SK-N-SH treated with all-trans-retinoic acid at 6 μM for 48 hours (cell line): ENCODE measurements around the gene DENND4C.

Source experiments
- ATAC-seq: fragments of 200-7000 bp; cut with Tn5 transposase; 3 replicates; pipeline ENCODE4 v1.9.1; 2020; ENCODE audit warnings: mild to moderate bottlenecking, moderate library complexity
- ARNTL ChIP-seq: fragments of 450-650 bp; formaldehyde crosslinking; IDR thresholded peaks from 2 replicates; pipeline ENCODE4 v1.5.0; 2020; ENCODE audit warnings: low read depth, mild to moderate bottlenecking, moderate library complexity, borderline replicate concordance
- BACH2 ChIP-seq: fragments of 250-450 bp; sonication (Bioruptor Pico); IDR thresholded peaks from 2 replicates; pipeline ENCODE4 v1.9.0; 2021; ENCODE audit warnings: mild to moderate bottlenecking, borderline replicate concordance
- CSDC2 ChIP-seq: fragments of 250-450 bp; sonication (Bioruptor Pico); IDR thresholded peaks from 2 replicates; pipeline ENCODE4 v1.5.0; 2020; ENCODE audit warnings: mild to moderate bottlenecking, moderate library complexity
- ESRRG ChIP-seq: fragments of 250-450 bp; sonication (Bioruptor Pico); IDR thresholded peaks from 2 replicates; pipeline ENCODE4 v1.6.1; 2021; ENCODE audit warnings: mild to moderate bottlenecking
- GLIS3 ChIP-seq: fragments of 250-450 bp; sonication (Bioruptor Pico); IDR thresholded peaks from 2 replicates; pipeline ENCODE4 v1.5.0; 2020; ENCODE audit warnings: mild to moderate bottlenecking, moderate library complexity
- ISL1 ChIP-seq: fragments of 250-450 bp; sonication (Bioruptor Pico); IDR thresholded peaks from 2 replicates; pipeline ENCODE4 v2.1.2; 2022; ENCODE audit warnings: mild to moderate bottlenecking, moderate library complexity
- OSR1 ChIP-seq: fragments of 250-450 bp; sonication (Bioruptor Pico); IDR thresholded peaks from 2 replicates; pipeline ENCODE4 v1.8.0; 2022; ENCODE audit warnings: moderate library complexity, mild to moderate bottlenecking, inconsistent platforms
- RARB ChIP-seq: fragments of 250-450 bp; sonication (Bioruptor Pico); IDR thresholded peaks from 2 replicates; pipeline ENCODE4 v1.8.0; 2021; ENCODE audit warnings: mild to moderate bottlenecking, moderate library complexity
- SNAI2 ChIP-seq: fragments of 250-450 bp; sonication (Bioruptor Pico); IDR thresholded peaks from 2 replicates; pipeline ENCODE4 v1.5.0; 2020; ENCODE audit warnings: mild to moderate bottlenecking, moderate library complexity
- TCF4 ChIP-seq: fragments of 250-450 bp; sonication (Bioruptor Pico); IDR thresholded peaks from 2 replicates; pipeline ENCODE4 v1.8.0; 2021; ENCODE audit warnings: mild to moderate bottlenecking, moderate library complexity, borderline replicate concordance
- TOX ChIP-seq: fragments of 250-450 bp; sonication (Bioruptor Pico); IDR thresholded peaks from 2 replicates; pipeline ENCODE4 v1.8.0; 2021; ENCODE audit warnings: mild to moderate bottlenecking, moderate library complexity, borderline replicate concordance
- ZC3H10 ChIP-seq: fragments of 250-450 bp; sonication (Bioruptor Pico); IDR thresholded peaks from 2 replicates; pipeline ENCODE4 v1.5.1; 2021; ENCODE audit warnings: mild to moderate bottlenecking, moderate library complexity
- ZFP3 ChIP-seq: fragments of 250-450 bp; sonication (Bioruptor Pico); IDR thresholded peaks from 2 replicates; pipeline ENCODE4 v1.5.0; 2020; ENCODE audit warnings: mild to moderate bottlenecking, moderate library complexity
- ZFP30 ChIP-seq: fragments of 450-650 bp; formaldehyde crosslinking; IDR thresholded peaks from 2 replicates; pipeline ENCODE4 v1.5.0; 2022; ENCODE audit warnings: mild to moderate bottlenecking, moderate library complexity
- ZNF565 ChIP-seq: fragments of 450-650 bp; formaldehyde crosslinking; conservative IDR thresholded peaks from 2 replicates; pipeline ENCODE4 v1.5.0; 2020; ENCODE audit warnings: low read depth, mild to moderate bottlenecking, moderate library complexity
- ZNF70 ChIP-seq: fragments of 450-650 bp; formaldehyde crosslinking; IDR thresholded peaks from 2 replicates; pipeline ENCODE4 v1.5.0; 2020; ENCODE audit warnings: mild to moderate bottlenecking, moderate library complexity
- ZNF8 ChIP-seq: fragments of 450-650 bp; formaldehyde crosslinking; IDR thresholded peaks from 2 replicates; pipeline ENCODE4 v1.5.0; 2020; ENCODE audit warnings: mild to moderate bottlenecking, moderate library complexity
- TF ChIP-seq, protein P1 (sequence below): fragments of 250-450 bp; sonication (Bioruptor Pico); IDR thresholded peaks from 2 replicates; pipeline ENCODE4 v1.5.1; 2021; ENCODE audit warnings: mild to moderate bottlenecking, moderate library complexity
- TF ChIP-seq, protein P2 (sequence below): fragments of 250-450 bp; sonication (Bioruptor Pico); IDR thresholded peaks from 2 replicates; pipeline ENCODE4 v1.5.0; 2020; ENCODE audit warnings: mild to moderate bottlenecking, moderate library complexity
- TF ChIP-seq, protein P3 (sequence below): fragments of 250-450 bp; sonication (Bioruptor Pico); IDR thresholded peaks from 2 replicates; pipeline ENCODE4 v1.5.1; 2020; ENCODE audit warnings: low read depth, mild to moderate bottlenecking, moderate library complexity
- TF ChIP-seq, protein P4 (sequence below): fragments of 250-450 bp; sonication (Bioruptor Pico); IDR thresholded peaks from 2 replicates; pipeline ENCODE4 v1.8.0; 2021; ENCODE audit warnings: low read depth, mild to moderate bottlenecking, moderate library complexity, borderline replicate concordance

The DENND4C gene

DNA sequence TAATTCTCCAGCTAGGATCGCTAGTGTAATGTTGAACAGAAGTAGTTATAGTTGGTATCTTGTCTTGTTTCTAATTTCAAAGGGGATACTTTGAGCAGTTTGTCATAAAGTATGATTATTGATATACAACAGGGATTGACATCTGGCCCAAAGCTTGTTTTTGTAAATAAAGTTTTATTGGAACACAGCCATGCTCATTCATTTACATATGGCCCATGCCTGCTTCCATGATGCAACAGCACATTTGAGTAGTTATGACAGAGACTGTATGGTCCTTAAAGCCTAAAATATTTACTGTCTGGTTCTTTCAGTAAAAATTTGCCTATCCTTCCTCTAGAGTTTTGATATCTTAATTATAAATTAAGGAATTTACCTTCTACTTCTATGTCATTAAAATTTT, 79.8 kb downstream of the DENND4C start (continued):
- TF ChIP-seq ZFP30 (CRISPR knock-in tag) = no peak

DNA sequence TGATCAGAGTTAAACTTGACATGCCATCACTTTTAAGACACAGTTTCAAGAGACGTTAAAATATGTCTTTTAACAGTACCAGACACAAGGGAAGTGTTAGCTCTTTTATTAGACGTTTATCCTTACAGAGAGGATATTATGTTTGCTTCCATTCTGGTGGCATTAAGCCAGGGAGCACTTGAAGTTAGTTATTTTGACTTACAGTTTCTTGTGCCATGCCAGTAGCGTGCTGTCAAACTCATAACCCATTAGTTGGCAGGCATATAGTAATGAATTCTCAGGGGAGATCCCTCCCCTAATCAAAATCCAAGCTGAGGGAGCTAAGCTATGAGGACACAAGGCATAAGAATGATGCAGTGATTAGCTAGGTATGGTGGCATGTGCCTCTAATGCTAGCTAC, 83.1 kb downstream of the DENND4C start:
- TF ChIP-seq SNAI2 (CRISPR knock-in tag) (no peak), TCF4 (CRISPR knock-in tag) (no peak), ZFP30 (CRISPR knock-in tag) (no peak), ISL1 (no peak), ZC3H10 (CRISPR knock-in tag) (no peak)
- TF ChIP-seq, protein P1, sequence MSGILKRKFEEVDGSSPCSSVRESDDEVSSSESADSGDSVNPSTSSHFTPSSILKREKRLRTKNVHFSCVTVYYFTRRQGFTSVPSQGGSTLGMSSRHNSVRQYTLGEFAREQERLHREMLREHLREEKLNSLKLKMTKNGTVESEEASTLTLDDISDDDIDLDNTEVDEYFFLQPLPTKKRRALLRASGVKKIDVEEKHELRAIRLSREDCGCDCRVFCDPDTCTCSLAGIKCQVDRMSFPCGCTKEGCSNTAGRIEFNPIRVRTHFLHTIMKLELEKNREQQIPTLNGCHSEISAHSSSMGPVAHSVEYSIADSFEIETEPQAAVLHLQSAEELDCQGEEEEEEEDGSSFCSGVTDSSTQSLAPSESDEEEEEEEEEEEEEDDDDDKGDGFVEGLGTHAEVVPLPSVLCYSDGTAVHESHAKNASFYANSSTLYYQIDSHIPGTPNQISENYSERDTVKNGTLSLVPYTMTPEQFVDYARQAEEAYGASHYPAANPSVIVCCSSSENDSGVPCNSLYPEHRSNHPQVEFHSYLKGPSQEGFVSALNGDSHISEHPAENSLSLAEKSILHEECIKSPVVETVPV (CRISPR knock-in tag) = no peak
- TF ChIP-seq, protein P2, sequence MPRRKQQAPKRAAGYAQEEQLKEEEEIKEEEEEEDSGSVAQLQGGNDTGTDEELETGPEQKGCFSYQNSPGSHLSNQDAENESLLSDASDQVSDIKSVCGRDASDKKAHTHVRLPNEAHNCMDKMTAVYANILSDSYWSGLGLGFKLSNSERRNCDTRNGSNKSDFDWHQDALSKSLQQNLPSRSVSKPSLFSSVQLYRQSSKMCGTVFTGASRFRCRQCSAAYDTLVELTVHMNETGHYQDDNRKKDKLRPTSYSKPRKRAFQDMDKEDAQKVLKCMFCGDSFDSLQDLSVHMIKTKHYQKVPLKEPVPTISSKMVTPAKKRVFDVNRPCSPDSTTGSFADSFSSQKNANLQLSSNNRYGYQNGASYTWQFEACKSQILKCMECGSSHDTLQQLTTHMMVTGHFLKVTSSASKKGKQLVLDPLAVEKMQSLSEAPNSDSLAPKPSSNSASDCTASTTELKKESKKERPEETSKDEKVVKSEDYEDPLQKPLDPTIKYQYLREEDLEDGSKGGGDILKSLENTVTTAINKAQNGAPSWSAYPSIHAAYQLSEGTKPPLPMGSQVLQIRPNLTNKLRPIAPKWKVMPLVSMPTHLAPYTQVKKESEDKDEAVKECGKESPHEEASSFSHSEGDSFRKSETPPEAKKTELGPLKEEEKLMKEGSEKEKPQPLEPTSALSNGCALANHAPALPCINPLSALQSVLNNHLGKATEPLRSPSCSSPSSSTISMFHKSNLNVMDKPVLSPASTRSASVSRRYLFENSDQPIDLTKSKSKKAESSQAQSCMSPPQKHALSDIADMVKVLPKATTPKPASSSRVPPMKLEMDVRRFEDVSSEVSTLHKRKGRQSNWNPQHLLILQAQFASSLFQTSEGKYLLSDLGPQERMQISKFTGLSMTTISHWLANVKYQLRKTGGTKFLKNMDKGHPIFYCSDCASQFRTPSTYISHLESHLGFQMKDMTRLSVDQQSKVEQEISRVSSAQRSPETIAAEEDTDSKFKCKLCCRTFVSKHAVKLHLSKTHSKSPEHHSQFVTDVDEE (CRISPR knock-in tag) = no peak
- ATAC-seq = no peak

DNA sequence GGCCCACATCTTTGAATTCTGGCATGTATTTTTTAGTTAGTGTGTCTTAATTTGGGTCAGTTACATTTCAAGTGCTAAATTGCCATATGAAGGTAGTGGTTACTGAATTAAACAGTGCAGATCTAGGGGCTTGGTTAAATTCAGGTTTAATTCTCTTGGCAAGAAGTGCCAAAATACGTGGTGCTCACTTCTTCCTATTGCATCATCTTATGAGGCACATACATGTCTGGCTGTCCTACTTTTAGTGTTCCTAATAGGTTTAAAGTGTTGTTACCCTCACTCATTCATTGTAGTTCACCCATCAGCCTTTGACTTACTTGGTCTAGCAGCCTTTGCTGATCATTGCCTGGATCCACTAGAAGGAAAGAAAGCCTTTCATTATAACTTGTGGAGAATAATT, 90.0 kb downstream of the DENND4C start:
- no peak for ATAC-seq
- TF ChIP-seq ESRRG (CRISPR knock-in tag) (no peak), SNAI2 (CRISPR knock-in tag) (no peak), ISL1 (no peak), BACH2 (CRISPR knock-in tag) (no peak), GLIS3 (no peak), ZNF565 (no peak), TOX (CRISPR knock-in tag) (no peak), ZFP30 (CRISPR knock-in tag) (no peak), ZNF8 (no peak), ZFP3 (CRISPR knock-in tag) (no peak), ZNF70 (CRISPR knock-in tag) (no peak), CSDC2 (no peak), ZC3H10 (CRISPR knock-in tag) (no peak)
- TF ChIP-seq, protein P1 (CRISPR knock-in tag) = no peak
- TF ChIP-seq, protein P3, sequence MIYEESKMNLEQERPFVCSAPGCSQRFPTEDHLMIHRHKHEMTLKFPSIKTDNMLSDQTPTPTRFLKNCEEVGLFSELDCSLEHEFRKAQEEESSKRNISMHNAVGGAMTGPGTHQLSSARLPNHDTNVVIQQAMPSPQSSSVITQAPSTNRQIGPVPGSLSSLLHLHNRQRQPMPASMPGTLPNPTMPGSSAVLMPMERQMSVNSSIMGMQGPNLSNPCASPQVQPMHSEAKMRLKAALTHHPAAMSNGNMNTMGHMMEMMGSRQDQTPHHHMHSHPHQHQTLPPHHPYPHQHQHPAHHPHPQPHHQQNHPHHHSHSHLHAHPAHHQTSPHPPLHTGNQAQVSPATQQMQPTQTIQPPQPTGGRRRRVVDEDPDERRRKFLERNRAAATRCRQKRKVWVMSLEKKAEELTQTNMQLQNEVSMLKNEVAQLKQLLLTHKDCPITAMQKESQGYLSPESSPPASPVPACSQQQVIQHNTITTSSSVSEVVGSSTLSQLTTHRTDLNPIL (CRISPR knock-in tag) = no peak

DNA sequence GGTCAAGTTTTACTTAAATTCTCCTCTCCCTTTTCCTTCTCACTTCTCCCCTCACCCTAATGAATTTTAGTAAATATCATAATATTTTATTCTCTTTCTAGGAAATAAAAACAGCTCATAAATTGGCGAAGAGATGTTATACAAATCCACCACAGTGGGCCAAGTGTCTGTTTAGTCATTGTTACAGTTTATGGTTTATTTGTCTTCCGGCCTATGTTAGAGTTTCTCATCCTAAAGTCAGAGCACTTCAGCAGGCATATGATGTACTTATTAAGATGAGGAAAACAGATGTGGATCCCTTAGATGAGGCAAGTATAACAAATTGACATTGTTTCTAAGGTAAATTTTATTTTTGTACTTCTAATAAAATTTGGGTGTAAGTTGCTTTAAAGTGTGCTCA, 101.4 kb downstream of the DENND4C start:
- ATAC-seq = no peak
- no peak for TF ChIP-seq ISL1
- no peak for TF ChIP-seq CSDC2
- TF ChIP-seq OSR1 (CRISPR knock-in tag) = no peak
- TF ChIP-seq ARNTL (CRISPR knock-in tag) = no peak
- TF ChIP-seq, protein P4, sequence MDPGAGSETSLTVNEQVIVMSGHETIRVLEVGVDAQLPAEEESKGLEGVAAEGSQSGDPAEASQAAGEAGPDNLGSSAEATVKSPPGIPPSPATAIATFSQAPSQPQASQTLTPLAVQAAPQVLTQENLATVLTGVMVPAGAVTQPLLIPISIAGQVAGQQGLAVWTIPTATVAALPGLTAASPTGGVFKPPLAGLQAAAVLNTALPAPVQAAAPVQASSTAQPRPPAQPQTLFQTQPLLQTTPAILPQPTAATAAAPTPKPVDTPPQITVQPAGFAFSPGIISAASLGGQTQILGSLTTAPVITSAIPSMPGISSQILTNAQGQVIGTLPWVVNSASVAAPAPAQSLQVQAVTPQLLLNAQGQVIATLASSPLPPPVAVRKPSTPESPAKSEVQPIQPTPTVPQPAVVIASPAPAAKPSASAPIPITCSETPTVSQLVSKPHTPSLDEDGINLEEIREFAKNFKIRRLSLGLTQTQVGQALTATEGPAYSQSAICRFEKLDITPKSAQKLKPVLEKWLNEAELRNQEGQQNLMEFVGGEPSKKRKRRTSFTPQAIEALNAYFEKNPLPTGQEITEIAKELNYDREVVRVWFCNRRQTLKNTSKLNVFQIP (CRISPR knock-in tag) = no peak
- TF ChIP-seq ZNF8 = no peak
- TF ChIP-seq, protein P3 (CRISPR knock-in tag) = no peak
- TF ChIP-seq ZC3H10 (CRISPR knock-in tag) = no peak
- TF ChIP-seq, protein P1 (CRISPR knock-in tag) = no peak
- no peak for TF ChIP-seq TOX (CRISPR knock-in tag)
- no peak for TF ChIP-seq ESRRG (CRISPR knock-in tag)
- TF ChIP-seq, protein P2 (CRISPR knock-in tag) = no peak
- no peak for TF ChIP-seq SNAI2 (CRISPR knock-in tag)
- TF ChIP-seq ZNF565 = no peak
- TF ChIP-seq TCF4 (CRISPR knock-in tag) = no peak
- TF ChIP-seq ZFP30 (CRISPR knock-in tag) = no peak
- TF ChIP-seq RARB (CRISPR knock-in tag) = no peak
